Stimulated activated effector memory CD8-positive, alpha-beta T cell treated with anti-CD3 and anti-CD28 coated beads, Interleukin-12 subunit alpha, Interleukin-12 subunit beta, amount 100 ng/mL, for 72 hours (primary cell): ENCODE results near the gene CCDC172.

Experiments used
- ATAC-seq: fragments of 150-1000 bp; cut with Tn5 transposase; 2 replicates; pipeline ENCODE4 v1.10.0; 2021
- DNase-seq, 2 donors: peaks; one replicate each; pipeline ENCODE4 v3.0.0; 2021 to 2022; ENCODE audit warnings: low spot score in 2 of 2
- H3K27ac Mint-ChIP-seq: one replicate; pipeline ENCODE4 v1.8.0; 2022; ENCODE audit warnings: mild to moderate bottlenecking, mixed read lengths
- H3K36me3 Mint-ChIP-seq: one replicate; pipeline ENCODE4 v1.8.0; 2022; ENCODE audit warnings: mild to moderate bottlenecking, mixed read lengths
- H3K4me1 Mint-ChIP-seq: one replicate; pipeline ENCODE4 v1.8.0; 2022; ENCODE audit warnings: mixed read lengths
- H3K4me3 Mint-ChIP-seq: one replicate; pipeline ENCODE4 v1.8.0; 2022; ENCODE audit warnings: mild to moderate bottlenecking, mixed read lengths
- H3K9me3 Mint-ChIP-seq: one replicate; pipeline ENCODE4 v1.8.0; 2022; ENCODE audit warnings: mixed read lengths

Gene CCDC172

DNA sequence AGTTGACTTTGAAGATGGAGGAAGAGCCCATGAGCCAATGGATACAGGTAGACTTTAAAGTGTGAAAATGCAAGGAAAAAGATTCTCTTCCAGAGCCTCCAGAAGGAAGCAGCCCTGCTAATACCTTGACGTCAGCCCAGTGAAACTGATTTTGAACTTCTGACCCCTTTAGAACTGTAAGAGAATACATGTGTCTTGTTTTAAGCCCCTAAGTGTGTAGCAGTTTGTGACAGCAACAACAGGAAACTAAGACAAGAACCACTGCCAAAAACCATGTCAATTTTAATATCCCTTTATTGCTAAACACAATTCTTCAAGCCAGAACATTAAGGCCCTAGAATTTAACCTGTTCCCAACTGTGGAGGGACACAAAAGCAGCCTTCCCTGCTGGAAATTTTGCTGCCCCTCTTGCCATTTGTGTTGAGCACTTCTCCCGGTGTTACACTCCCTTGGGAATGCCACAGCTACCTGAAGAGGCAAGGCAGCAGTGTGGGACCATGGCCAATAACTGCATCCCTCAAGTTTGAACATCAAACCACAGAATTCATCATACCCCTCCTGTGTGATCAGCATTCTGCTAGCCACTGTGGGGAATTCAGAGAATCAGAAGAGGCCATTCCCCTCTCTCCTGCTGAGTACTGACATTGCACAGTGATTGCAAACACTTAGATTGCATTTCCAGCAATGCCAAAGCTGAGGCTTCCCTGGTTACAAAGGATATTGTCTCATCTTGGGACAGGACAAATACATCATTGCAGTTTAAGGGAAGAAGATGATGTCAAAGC, 12.3 kb upstream of the CCDC172 start:
- Mint-ChIP-seq H3K4me1 (no peaks in the 10 kb centered on the region), H3K36me3 (no peaks in the 10 kb centered on the region), H3K4me3 (no peak overlapping the region), H3K27ac (no peak overlapping the region), H3K9me3 (peaks cover 8% of the 10 kb centered on the region)
- ATAC-seq (no peak), DNase-seq (no peak)

DNA sequence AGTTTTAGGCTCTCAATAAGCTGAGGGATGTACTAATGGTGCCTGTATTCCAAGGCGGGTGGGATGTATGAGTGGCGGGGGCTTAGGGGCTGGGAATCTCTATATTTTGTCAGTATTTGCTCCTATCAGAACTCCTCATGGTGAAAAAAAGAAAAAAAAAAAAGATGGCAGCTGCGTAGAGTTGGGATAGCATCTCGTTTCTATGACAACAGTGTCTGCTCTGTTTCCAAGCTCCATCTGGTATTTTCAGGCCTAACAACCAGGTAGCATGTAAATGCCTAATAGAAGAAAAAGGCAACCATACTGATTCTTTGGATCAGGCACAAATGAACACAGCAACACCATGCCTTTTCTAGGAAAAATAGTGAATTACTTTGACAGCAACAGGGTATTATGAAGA, 11.7 kb upstream of the CCDC172 start:
- H3K4me1 Mint-ChIP-seq: no peaks in the 10 kb centered on the region
- H3K9me3 Mint-ChIP-seq: peaks cover 8% of the 10 kb centered on the region
- no peak for ATAC-seq
- H3K4me3 Mint-ChIP-seq: no peak overlapping the region
- no peak overlapping the region for H3K27ac Mint-ChIP-seq
- no peaks in the 10 kb centered on the region for H3K36me3 Mint-ChIP-seq
- DNase-seq: no peak

DNA sequence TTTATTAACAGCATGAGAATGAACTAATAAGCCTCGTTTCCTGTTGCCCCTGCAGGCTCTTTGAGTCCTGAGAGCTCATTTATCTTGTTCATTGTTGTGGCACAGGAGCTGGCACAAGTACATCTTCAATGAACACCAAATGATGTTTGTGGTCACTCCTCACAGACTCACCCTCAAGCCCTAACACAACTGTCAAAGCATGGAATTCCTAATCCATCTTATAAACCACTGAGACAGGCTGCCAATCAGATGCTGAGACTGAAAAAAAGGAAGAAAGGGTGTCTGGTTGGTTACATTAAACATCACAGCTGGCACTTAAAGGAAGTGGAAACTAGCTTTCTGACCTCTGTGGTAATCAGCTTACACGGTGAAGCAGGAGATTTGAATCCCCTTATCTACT, 7.7 kb upstream of the CCDC172 start:
- Mint-ChIP-seq H3K36me3 (no peaks in the 10 kb centered on the region), H3K4me3 (no peak overlapping the region), H3K9me3 (peaks cover 6% of the 10 kb centered on the region), H3K27ac (no peak overlapping the region), H3K4me1 (no peaks in the 10 kb centered on the region)
- DNase-seq: no peak
- ATAC-seq: no peak

DNA sequence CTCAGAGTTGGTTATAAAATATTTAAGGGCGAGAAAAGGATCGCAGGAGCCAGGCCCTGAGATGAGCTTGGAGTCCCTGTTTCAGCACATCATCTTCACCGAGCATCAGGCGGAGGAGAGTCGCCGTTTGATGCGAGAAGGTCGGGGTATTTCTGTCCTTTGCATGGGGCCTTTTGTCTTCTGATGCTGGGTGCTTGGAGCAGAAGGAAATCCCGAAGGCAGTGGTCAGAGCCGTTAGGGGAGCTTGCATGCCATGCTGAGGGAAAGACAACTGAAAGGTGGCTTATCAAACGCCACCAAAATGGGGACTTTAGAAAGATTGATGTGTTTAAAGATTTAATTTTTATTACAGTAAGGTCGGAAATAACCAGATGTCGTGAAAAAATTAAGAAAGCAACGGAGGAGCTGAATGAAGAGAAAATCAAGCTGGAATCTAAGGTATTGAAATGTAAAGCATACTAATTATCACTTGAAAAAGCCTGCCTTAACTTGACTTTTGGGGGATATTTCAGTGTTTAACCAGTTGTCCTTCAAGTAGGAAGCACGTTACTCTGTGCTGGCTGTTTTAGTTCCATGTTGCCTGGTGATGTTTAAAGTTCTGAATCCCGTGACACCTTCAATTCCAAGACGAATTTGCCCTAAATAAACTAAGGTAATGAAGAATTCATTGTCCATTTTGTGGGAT, 845 bp downstream of the CCDC172 start:
- Mint-ChIP-seq H3K36me3 (no peaks in the 10 kb centered on the region), H3K9me3 (peaks cover 5% of the 10 kb centered on the region), H3K27ac (no peak overlapping the region), H3K4me1 (no peaks in the 10 kb centered on the region), H3K4me3 (no peak overlapping the region)
- ATAC-seq: no peak
- no peak for DNase-seq

DNA sequence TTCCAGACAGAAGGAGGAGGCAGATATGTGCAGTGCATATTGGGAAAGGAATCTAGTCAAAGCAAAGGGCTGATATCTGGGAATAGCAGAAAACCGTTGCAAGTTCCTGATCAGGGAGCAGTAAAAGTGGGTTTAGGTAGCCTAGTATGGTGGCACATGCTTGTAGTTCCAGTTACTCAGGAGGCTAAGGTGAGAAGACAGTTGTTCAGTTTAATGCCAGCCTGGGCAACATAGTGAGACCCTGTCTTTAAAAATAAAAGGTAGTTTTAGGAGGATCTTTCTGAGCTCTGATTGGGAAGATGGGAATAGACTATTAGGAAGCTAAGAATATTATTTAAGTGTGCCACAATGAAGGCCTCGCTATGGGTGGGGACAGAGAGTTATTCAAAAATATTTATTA, 1.7 kb downstream of the CCDC172 start:
- Mint-ChIP-seq H3K36me3 (no peaks in the 10 kb centered on the region), H3K9me3 (peaks cover 5% of the 10 kb centered on the region), H3K27ac (no peak overlapping the region), H3K4me1 (no peaks in the 10 kb centered on the region), H3K4me3 (no peak overlapping the region)
- DNase-seq: no peak
- ATAC-seq: no peak

GRCh38 chr10:116329153-116329552, 4.9 kb downstream of the CCDC172 start:
- no peak overlapping the region for H3K4me3 Mint-ChIP-seq
- no peaks in the 10 kb centered on the region for H3K4me1 Mint-ChIP-seq
- no peaks in the 10 kb centered on the region for H3K36me3 Mint-ChIP-seq
- no peak for ATAC-seq
- peaks cover 7% of the 10 kb centered on the region for H3K9me3 Mint-ChIP-seq
- DNase-seq: no peak
- no peak overlapping the region for H3K27ac Mint-ChIP-seq

DNA sequence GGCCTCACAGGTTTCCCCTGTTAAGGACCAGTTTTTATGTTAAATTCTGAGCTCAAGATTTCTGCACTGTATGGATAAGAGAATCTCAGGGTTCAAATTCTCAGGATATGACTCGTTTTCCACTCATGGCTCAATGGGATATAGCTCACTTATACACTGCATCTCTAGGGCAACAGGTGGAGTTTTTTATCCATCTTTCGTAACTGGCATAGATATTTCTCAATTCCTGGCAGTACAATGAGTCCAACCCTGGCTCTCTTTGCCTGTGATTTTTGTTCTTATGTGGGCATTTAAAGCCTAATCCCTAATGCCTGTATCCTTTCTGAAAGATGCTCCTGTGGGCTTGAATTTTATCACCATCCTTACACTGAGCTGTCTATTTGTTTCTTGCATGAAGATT, 7.6 kb downstream of the CCDC172 start:
- Mint-ChIP-seq H3K4me3 (no peak overlapping the region), H3K9me3 (peaks cover 2% of the 10 kb centered on the region), H3K27ac (no peak overlapping the region), H3K36me3 (no peaks in the 10 kb centered on the region), H3K4me1 (no peaks in the 10 kb centered on the region)
- ATAC-seq: no peak
- no peak for DNase-seq

GRCh38 chr10:116336866-116337265, 12.6 kb downstream of the CCDC172 start:
- Mint-ChIP-seq H3K4me3 (no peak overlapping the region), H3K36me3 (no peaks in the 10 kb centered on the region), H3K4me1 (no peaks in the 10 kb centered on the region), H3K27ac (no peak overlapping the region), H3K9me3 (no peaks in the 10 kb centered on the region)
- ATAC-seq: no peak
- no peak for DNase-seq

DNA sequence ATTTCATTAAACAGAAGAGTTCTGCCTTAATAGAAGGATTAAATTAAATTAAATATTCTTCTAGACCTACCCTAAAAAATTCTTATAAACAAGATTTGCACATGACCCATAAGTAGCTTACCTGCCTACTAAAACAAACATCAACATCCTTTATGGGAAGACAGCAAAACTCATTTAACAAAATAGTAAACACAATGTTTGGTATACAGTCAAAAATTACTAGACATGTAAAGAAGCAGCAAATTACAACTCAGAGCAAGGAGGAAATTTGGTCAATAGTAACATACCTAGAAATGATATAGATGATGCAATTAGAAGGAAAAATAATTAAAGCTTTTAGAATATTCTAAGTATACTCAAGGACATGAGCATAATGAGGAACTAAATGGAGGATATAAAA, 27.9 kb downstream of the CCDC172 start:
- Mint-ChIP-seq H3K9me3 (peaks cover 15% of the 10 kb centered on the region), H3K36me3 (no peaks in the 10 kb centered on the region), H3K4me3 (no peak overlapping the region), H3K4me1 (no peaks in the 10 kb centered on the region), H3K27ac (no peak overlapping the region)
- no peak for ATAC-seq
- no peak for DNase-seq

DNA sequence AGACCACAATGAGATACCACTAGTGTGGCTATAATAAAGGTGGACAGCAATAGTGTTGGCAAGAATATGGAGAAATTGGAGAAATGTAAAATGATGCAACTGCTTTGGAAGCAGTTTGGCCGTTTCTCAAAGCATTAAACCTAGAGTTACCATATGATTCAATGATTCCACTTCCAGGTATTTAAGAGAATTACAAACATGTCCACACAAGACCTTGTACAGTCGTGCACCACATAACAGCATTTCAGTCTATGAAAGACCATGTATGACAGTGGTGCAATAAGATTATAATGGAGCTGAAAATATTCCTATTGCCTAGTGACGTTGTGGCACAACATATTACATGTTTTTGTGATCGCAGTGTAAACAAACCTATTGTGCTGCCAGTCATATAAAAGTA, 29.6 kb downstream of the CCDC172 start:
- ATAC-seq (no peak), DNase-seq (no peak)
- Mint-ChIP-seq H3K27ac (no peak overlapping the region), H3K4me3 (no peak overlapping the region), H3K36me3 (no peaks in the 10 kb centered on the region), H3K4me1 (no peaks in the 10 kb centered on the region), H3K9me3 (peaks cover 10% of the 10 kb centered on the region)

GRCh38 chr10:116355341-116355740, 31.1 kb downstream of the CCDC172 start:
- no peak for ATAC-seq
- Mint-ChIP-seq H3K4me3 (no peak overlapping the region), H3K27ac (no peak overlapping the region), H3K36me3 (no peaks in the 10 kb centered on the region), H3K4me1 (no peaks in the 10 kb centered on the region), H3K9me3 (peaks cover 5% of the 10 kb centered on the region)
- DNase-seq: no peak

GRCh38 chr10:116356833-116357232, 32.6 kb downstream of the CCDC172 start:
- Mint-ChIP-seq H3K4me1 (no peaks in the 10 kb centered on the region), H3K27ac (no peak overlapping the region), H3K36me3 (no peaks in the 10 kb centered on the region), H3K4me3 (no peak overlapping the region), H3K9me3 (peaks cover 5% of the 10 kb centered on the region)
- DNase-seq (no peak), ATAC-seq (no peak)

DNA sequence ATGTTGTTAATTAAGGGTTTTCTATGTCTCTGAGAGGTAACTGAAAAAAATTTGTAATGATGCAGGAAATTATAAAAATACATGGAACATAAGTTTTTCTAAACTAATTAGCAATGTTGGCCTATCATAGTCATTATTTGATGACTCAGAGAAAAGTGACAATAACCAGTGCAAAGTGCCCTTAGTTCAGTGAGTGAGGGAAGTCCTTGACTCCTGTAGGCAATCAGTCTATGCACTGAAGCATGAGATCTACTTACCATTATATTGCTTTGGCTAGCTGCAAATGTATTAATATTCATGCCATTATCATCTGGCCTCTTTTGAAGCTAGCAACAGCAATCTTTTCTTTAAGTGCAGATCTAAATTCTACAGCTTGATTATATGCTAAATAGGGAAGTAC, 40.6 kb downstream of the CCDC172 start:
- no peak overlapping the region for H3K4me3 Mint-ChIP-seq
- peaks cover 5% of the 10 kb centered on the region for H3K9me3 Mint-ChIP-seq
- no peaks in the 10 kb centered on the region for H3K4me1 Mint-ChIP-seq
- DNase-seq: no peak
- no peak for ATAC-seq
- no peak overlapping the region for H3K27ac Mint-ChIP-seq
- no peaks in the 10 kb centered on the region for H3K36me3 Mint-ChIP-seq

- ATAC-seq: no peak
- DNase-seq: no peak
- H3K36me3 Mint-ChIP-seq: no peaks in the 10 kb centered on the region
- no peaks in the 10 kb centered on the region for H3K4me1 Mint-ChIP-seq
- H3K9me3 Mint-ChIP-seq: peaks cover 8% of the 10 kb centered on the region
- H3K4me3 Mint-ChIP-seq: no peak overlapping the region
- H3K27ac Mint-ChIP-seq: no peak overlapping the region
These were observed 47.5 kb downstream of the CCDC172 start for GRCh38 chr10:116371737-116372136.

GRCh38 chr10:116382290-116382689, 58.0 kb downstream of the CCDC172 start:
- Mint-ChIP-seq H3K36me3 (no peaks in the 10 kb centered on the region), H3K4me3 (no peak overlapping the region), H3K4me1 (no peaks in the 10 kb centered on the region), H3K9me3 (no peaks in the 10 kb centered on the region), H3K27ac (no peak overlapping the region)
- DNase-seq (no peak), ATAC-seq (no peak)

DNA sequence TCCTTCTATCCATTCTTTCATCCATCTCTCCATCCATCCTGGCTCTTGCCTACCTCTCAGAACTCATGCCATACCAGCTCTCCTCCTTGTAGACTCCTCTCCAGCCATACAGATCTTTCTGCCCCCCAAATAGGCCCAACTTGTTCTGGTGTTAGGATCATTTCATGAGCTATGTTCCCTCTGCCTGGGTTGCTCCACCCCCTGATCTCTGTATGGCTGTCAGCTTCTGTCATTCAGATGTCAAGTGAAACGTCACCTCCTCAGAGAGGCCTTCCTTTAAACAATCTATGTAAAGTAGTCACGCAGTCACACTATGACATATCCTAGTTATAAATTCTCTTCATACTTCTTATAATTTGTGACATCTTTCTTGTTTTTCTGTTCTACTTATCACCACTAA, 61.1 kb downstream of the CCDC172 start:
- no peak overlapping the region for H3K4me3 Mint-ChIP-seq
- H3K9me3 Mint-ChIP-seq: no peaks in the 10 kb centered on the region
- no peak for ATAC-seq
- no peak for DNase-seq
- H3K4me1 Mint-ChIP-seq: no peaks in the 10 kb centered on the region
- no peak overlapping the region for H3K27ac Mint-ChIP-seq
- H3K36me3 Mint-ChIP-seq: no peaks in the 10 kb centered on the region
